Lower lobe of right lung (tissue), 2 donors: ENCODE measurements around the gene SART3. TPM values are rescaled to one million over a fixed set of nuclear protein-coding genes. Genes with fewer than 3 reads are reported as not detected.

ENCODE experiments used
- ATAC-seq, 2 donors: fragments of 200-7000 bp; cut with Tn5 transposase; one replicate each; pipeline ENCODE4 v1.9.1; 2020 to 2022; ENCODE audit warnings: mild to moderate bottlenecking in 2 of 2, moderate library complexity in 2 of 2
- DNase-seq: peaks from one replicate; pipeline ENCODE4 v3.0.0-alpha.2; 2020
- H3K27ac ChIP-seq: fragments of 200-600 bp; one replicate; pipeline ENCODE4 v1.8.0; 2022
- H3K27me3 ChIP-seq: fragments of 200-600 bp; one replicate; pipeline ENCODE4 v1.8.0; 2022; ENCODE audit warnings: low read depth
- H3K36me3 ChIP-seq: fragments of 200-600 bp; one replicate; pipeline ENCODE4 v1.8.0; 2022; ENCODE audit warnings: mild to moderate bottlenecking
- H3K4me1 ChIP-seq: fragments of 200-600 bp; one replicate; pipeline ENCODE4 v1.8.0; 2022
- H3K4me3 ChIP-seq: fragments of 200-600 bp; one replicate; pipeline ENCODE4 v1.8.0; 2022; ENCODE audit warnings: mild to moderate bottlenecking
- H3K9me3 ChIP-seq: fragments of 200-600 bp; one replicate; pipeline ENCODE4 v1.8.0; 2022
- intact Hi-C: fragments of 100-400 bp; cut with DNase I; formaldehyde crosslinking; loops from one replicate; pipeline ENCODE4 v1.11.0; 2022
- total RNA-seq: library from RNA; stranded (reverse); fragmentation: NEBNext Ultra II Directional; extraction: Animal tissue kit (Norgen Biotek cat#: 25700); gene quantifications from one replicate; pipeline ENCODE4 v1.2.1, GENCODE V29; 2021
- TF ChIP-seq, protein P1 (sequence below): fragments of 200-600 bp; IDR thresholded peaks from one replicate; pipeline ENCODE4 v1.8.0; 2022; ENCODE audit warnings: antibody characterized with exemption, mild to moderate bottlenecking
- donor health status: DM: no; HTN: yes; CAD: no; lungs with severe emphysema.

SART3 gene
- total RNA-seq, 1 donor from 2014 or later, result 42.8 TPM

DNA sequence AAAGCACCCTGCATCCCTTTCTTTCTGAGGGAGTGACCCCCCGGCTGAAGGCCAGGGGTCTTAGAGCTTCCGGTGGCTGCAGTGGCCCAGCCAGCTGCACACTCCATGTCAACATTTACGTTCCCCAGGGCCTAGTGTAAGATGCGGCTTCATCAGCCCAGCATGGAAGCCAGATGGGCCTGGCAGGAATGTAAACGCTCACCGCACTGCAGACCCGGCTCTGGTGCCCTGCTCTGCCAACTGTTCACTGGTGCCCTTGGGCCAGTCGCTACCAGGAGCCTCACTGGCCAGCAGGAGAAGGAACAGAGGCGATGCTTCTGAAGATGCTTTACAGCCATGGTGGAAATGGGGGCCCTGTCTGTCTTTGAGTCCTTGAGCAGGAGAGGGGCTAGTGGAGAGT is 45.5 kb upstream of the SART3 start:
- Histone ChIP-seq H3K27ac (no peak overlapping the region), H3K36me3 (no peaks in the 10 kb centered on the region), H3K9me3 (no peaks in the 10 kb centered on the region), H3K27me3 (no peaks in the 10 kb centered on the region), H3K4me1 (peaks cover 8% of the 10 kb centered on the region), H3K4me3 (no peak overlapping the region)
- TF ChIP-seq, protein P1, sequence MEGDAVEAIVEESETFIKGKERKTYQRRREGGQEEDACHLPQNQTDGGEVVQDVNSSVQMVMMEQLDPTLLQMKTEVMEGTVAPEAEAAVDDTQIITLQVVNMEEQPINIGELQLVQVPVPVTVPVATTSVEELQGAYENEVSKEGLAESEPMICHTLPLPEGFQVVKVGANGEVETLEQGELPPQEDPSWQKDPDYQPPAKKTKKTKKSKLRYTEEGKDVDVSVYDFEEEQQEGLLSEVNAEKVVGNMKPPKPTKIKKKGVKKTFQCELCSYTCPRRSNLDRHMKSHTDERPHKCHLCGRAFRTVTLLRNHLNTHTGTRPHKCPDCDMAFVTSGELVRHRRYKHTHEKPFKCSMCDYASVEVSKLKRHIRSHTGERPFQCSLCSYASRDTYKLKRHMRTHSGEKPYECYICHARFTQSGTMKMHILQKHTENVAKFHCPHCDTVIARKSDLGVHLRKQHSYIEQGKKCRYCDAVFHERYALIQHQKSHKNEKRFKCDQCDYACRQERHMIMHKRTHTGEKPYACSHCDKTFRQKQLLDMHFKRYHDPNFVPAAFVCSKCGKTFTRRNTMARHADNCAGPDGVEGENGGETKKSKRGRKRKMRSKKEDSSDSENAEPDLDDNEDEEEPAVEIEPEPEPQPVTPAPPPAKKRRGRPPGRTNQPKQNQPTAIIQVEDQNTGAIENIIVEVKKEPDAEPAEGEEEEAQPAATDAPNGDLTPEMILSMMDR, result no peak
- DNase-seq, result no peak
- intact Hi-C loops, result no loop called here
- ATAC-seq, result no peak

DNA sequence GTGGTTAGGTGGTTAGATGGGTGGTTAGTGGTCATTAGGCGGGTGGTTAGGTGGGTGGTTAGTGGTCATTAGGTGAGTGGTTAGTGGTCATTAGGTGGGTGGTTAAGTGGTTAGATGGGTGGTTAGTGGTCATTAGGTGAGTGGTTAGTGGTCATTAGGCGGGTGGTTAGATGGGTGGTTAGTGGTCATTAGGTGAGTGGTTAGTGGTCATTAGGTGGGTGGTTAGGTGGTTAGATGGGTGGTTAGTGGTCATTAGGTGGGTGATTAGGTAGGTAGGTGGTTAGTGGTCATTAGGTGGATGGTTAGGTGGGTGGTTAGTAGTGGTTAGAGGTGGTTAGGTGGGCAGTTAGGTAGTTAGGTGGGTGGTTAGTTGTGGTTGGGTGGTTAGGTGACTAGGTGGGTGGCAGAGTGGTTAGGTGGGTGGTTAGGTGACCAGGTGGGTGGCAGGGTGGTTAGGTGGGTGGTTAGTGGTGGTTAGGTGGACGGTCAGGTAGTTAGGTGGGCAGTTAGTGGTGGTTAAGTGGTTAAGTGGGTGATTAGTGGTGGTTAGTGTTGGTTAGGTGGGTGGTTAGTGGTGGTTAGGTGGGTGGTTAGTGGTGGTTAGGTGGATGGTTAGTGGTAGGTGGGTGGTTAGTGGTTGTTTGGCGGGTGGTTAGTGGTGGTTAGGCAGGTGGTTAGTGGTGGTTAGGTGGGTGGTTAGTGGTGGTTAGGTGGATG is 44.9 kb upstream of the SART3 start:
- ATAC-seq, result no peak

DNA sequence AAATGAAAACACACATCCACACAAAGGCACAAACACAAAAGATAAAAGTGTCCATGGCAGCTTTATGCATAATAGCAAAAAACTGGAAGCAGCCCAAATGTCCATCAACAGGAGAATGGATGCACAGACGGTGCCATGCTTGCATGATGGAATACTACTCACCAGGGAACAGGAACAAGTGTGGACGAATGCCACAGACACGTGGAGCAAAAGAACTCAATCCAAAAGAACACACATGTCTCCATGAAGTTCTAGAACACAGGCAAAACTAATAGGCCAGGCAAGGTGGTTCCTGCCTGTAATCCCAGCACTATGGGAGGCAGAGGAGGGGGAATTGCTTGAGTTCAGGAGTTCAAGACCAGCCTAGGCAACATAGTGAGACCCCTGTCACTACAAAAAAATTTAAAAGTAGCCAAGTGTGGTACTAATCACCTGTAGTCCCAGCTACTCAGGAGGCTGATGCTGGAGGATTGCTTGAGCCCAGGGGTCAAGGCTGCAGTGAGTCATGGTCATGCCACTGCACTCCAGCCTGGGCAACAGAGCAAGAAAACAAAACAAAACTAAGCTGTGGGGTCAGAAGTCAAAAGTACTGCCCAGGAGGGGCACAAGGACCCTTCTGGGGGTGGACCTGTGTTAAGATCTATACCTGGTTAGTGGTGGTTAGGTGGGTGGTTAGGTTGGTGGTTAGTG is 44.2 kb upstream of the SART3 start:
- peaks cover 6% of the 10 kb centered on the region for H3K4me1 ChIP-seq
- TF ChIP-seq, protein P1, result no peak
- ATAC-seq, result no peak
- intact Hi-C loops, result no loop called here
- no peaks in the 10 kb centered on the region for H3K36me3 ChIP-seq
- no peaks in the 10 kb centered on the region for H3K9me3 ChIP-seq
- DNase-seq, result no peak
- H3K27me3 ChIP-seq, result no peaks in the 10 kb centered on the region
- H3K4me3 ChIP-seq, result no peak overlapping the region
- no peak overlapping the region for H3K27ac ChIP-seq

More for the DNA sequence above, 44.9 kb upstream of the SART3 start:
- Histone ChIP-seq H3K9me3 (no peaks in the 10 kb centered on the region), H3K4me3 (no peak overlapping the region), H3K4me1 (peaks cover 8% of the 10 kb centered on the region), H3K36me3 (no peaks in the 10 kb centered on the region), H3K27ac (no peak overlapping the region), H3K27me3 (no peaks in the 10 kb centered on the region)
- no peak for DNase-seq
- intact Hi-C loops, result no loop called here
- TF ChIP-seq, protein P1, result no peak

DNA sequence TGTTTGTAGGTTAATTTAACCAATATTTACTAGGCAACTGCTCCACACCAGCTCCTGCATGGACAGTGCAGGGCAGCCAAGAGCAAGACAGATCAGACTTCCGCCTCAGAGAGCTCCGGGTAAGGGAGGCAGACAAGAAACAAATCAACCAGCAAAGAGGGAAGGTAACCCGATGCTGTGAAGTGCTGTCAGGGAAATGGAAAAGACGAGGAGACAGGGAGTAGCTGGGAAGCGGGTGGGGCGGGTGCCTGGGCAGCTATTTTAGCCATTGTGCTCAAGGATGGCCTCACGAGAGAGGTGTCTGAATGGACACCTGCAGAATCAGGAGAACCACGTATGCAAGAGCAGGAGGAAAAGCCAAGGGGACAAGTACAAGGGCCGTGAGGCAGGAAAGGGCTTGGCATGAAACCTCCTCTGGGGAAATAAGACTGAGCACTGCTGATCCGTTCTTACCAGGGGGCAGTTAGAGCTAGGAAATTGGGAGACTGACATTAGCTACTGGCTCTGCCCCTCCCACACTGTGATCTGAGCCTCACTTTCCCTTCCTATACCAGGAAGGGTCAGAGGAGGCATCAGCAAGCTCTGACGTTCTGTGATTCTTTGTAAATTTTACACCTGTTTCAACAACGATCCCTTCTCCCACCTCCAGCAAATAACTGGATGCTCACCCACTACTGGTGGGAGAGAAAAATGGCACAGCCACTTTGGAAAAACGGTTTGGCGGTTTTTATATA is 43.4 kb upstream of the SART3 start:
- DNase-seq, result no peak
- intact Hi-C loops, result no loop called here
- no peaks in the 10 kb centered on the region for H3K9me3 ChIP-seq

DNA sequence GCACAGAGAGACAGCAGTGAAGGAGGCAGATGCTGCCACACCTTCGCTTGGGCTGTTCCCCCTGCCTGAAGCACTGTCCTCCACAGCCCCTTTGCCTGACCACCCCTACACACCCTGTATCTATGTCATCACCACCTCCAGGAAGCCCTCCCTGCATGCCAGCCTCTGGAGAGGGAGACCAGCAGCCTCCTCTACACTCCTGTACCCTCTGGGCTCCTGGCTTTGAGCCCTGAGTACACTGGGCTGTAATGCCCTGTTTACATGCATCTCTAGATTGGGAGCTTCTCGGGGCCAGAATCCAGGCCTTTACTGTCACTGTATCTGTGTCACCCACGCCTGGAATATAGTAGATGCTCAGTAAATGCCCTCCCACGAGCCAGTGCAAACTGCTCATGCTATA is 42.8 kb upstream of the SART3 start:
- Histone ChIP-seq H3K9me3 (no peaks in the 10 kb centered on the region), H3K4me3 (no peak overlapping the region), H3K27me3 (no peaks in the 10 kb centered on the region), H3K4me1 (no peaks in the 10 kb centered on the region), H3K27ac (no peak overlapping the region), H3K36me3 (no peaks in the 10 kb centered on the region)
- intact Hi-C loops, result no loop called here
- DNase-seq (no peak), ATAC-seq (no peak)
- TF ChIP-seq, protein P1, result no peak

More for the DNA sequence above, 43.4 kb upstream of the SART3 start:
- Histone ChIP-seq H3K4me1 (no peaks in the 10 kb centered on the region), H3K36me3 (no peaks in the 10 kb centered on the region), H3K27me3 (no peaks in the 10 kb centered on the region), H3K27ac (no peak overlapping the region), H3K4me3 (no peak overlapping the region)
- no peak for ATAC-seq
- TF ChIP-seq, protein P1, result no peak
